B cell (primary cell): ENCODE results near the gene MRPS27. TPM values are rescaled to one million over a fixed set of nuclear protein-coding genes. Genes with fewer than 3 reads are reported as not detected.

Experiments
- ATAC-seq: fragments of 200-7000 bp; cut with Tn5 transposase; one replicate; pipeline ENCODE4 v1.10.0; 2021; ENCODE audit warnings: low read depth, mild to moderate bottlenecking, moderate number of reproducible peaks, moderate library complexity
- CTCF ChIA-PET: fragments of 350-600 bp; sonication (Branson Sonifier 250); formaldehyde crosslinking; loops from one replicate; lab custom pipeline; 2021; ENCODE audit warnings: antibody characterized with exemption, inconsistent platforms; lab: Charles Lee
- POLR2A ChIA-PET: fragments of 350-600 bp; sonication (Branson Sonifier 250); formaldehyde crosslinking; loops from one replicate; lab custom pipeline; 2021; ENCODE audit warnings: antibody characterized with exemption; lab: Charles Lee
- DNase-seq: peaks from one replicate; pipeline ENCODE4 v3.0.0; 2013
- H2AFZ ChIP-seq: 2 replicates; pipeline ENCODE4 v1.6.1; 2012; ENCODE audit warnings: mild to moderate bottlenecking, low read depth, low read length; ENCODE audit not compliant: insufficient read depth, poor library complexity, severe bottlenecking
- H3K27ac ChIP-seq, 2 donors: 1 replicate in 1 of 2; 2 replicates in 1 of 2; pipeline ENCODE4 v1.5.1; 2012 to 2013; ENCODE audit warnings: low read length in 2 of 2, mild to moderate bottlenecking in 2 of 2, moderate library complexity in 1 of 2
- H3K27me3 ChIP-seq, 4 experiments: fragments of 200-600 bp in 1 of 4; sonication (generic) in 1 of 4; replicated peaks in 1 of 4; 1 replicate in 2 of 4; 2 replicates in 2 of 4; pipeline versions ENCODE4 v1.6.1 to v1.7.0; 2013 to 2016; ENCODE audit warnings: low read length in 3 of 4, mild to moderate bottlenecking in 2 of 4, mixed read lengths in 1 of 4, moderate library complexity in 1 of 4; ENCODE audit not compliant: insufficient read depth in 4 of 4, control insufficient read depth in 3 of 4; ENCODE audit errors: control extremely low read depth in 1 of 4
- H3K36me3 ChIP-seq, 2 experiments: replicated peaks in 1 of 2; 1 replicate in 1 of 2; 2 replicates in 1 of 2; pipeline versions ENCODE4 v1.6.1 to v1.7.1; 2013; ENCODE audit warnings: low read length in 1 of 2; ENCODE audit not compliant: insufficient read depth in 2 of 2, control insufficient read depth in 1 of 2; ENCODE audit errors: control extremely low read depth in 1 of 2, extremely low read depth in 1 of 2
- H3K4me1 ChIP-seq, 2 donors: fragments of 200-600 bp in 1 of 2; sonication (generic) in 1 of 2; 1 replicate in 1 of 2; 2 replicates in 1 of 2; pipeline versions ENCODE4 v1.5.1 to v1.6.1; 2013 to 2017; ENCODE audit warnings: low read length in 2 of 2; ENCODE audit not compliant: control insufficient read depth in 2 of 2, insufficient read depth in 2 of 2
- H3K4me2 ChIP-seq: replicated peaks from 2 replicates; pipeline ENCODE3; 2012; ENCODE audit warnings: mild to moderate bottlenecking, low read depth, low read length; ENCODE audit not compliant: poor library complexity, severe bottlenecking
- H3K4me3 ChIP-seq, 5 experiments: fragments of 200-600 bp in 1 of 5; sonication (generic) in 1 of 5; 1 replicate in 3 of 5; 2 replicates in 2 of 5; pipeline versions ENCODE4 v1.5.1 to v1.7.0; 2011 to 2016; ENCODE audit warnings: low read length in 4 of 5, mild to moderate bottlenecking in 4 of 5, low read depth in 2 of 5, control low read depth in 1 of 5, moderate library complexity in 1 of 5; ENCODE audit not compliant: insufficient read depth in 1 of 5; ENCODE audit errors: control extremely low read depth in 1 of 5, extremely low read depth in 1 of 5
- H3K79me2 ChIP-seq: fragments of 200-600 bp; sonication (generic); one replicate; pipeline ENCODE4 v1.6.0; 2016; ENCODE audit warnings: low read length; ENCODE audit not compliant: control insufficient read depth, insufficient read depth
- H3K9ac ChIP-seq: fragments of 200-600 bp; sonication (generic); 2 replicates; pipeline ENCODE4 v1.6.1; 2017; ENCODE audit warnings: mild to moderate bottlenecking, low read length, moderate library complexity
- H3K9me3 ChIP-seq, 3 donors: one replicate each; pipeline versions ENCODE4 v1.6.1 to v1.7.1; 2013; ENCODE audit warnings: low read length in 2 of 3; ENCODE audit not compliant: control insufficient read depth in 2 of 3, insufficient read depth in 1 of 3; ENCODE audit errors: control extremely low read depth in 1 of 3
- H4K20me1 ChIP-seq: 2 replicates; pipeline ENCODE4 v1.6.0; 2012; ENCODE audit warnings: mild to moderate bottlenecking, low read length; ENCODE audit not compliant: insufficient read depth, control insufficient read depth, poor library complexity, severe bottlenecking
- H3K27ac Mint-ChIP-seq: one replicate; pipeline ENCODE4 v1.8.0; 2021; ENCODE audit warnings: mixed read lengths
- H3K27me3 Mint-ChIP-seq: one replicate; pipeline ENCODE4 v1.8.0; 2021; ENCODE audit warnings: mixed read lengths
- H3K4me1 Mint-ChIP-seq: one replicate; pipeline ENCODE4 v1.8.0; 2021; ENCODE audit warnings: mixed read lengths
- H3K4me3 Mint-ChIP-seq: one replicate; pipeline ENCODE4 v1.8.0; 2021; ENCODE audit warnings: mixed read lengths
- H3K9me3 Mint-ChIP-seq: one replicate; pipeline ENCODE4 v1.8.0; 2022; ENCODE audit warnings: mixed read lengths; ENCODE audit not compliant: insufficient read depth
- CTCF ChIP-seq: fragments of 200-600 bp; IDR thresholded peaks from one replicate; pipeline ENCODE4 v1.8.0; 2022; ENCODE audit warnings: antibody characterized with exemption, mild to moderate bottlenecking
- EZH2 ChIP-seq: IDR thresholded peaks from 2 replicates; pipeline ENCODE4 v1.6.1; 2012; ENCODE audit warnings: borderline replicate concordance, low read depth, mild to moderate bottlenecking, moderate library complexity, low read length; ENCODE audit not compliant: insufficient read depth, poor library complexity, severe bottlenecking
- WGBS: methylation state at CpG from one replicate; pipeline ENCODE4 v1.1.5; 2013; ENCODE audit warnings: missing lambda C conversion rate; ENCODE audit not compliant: insufficient coverage; 5-methylcytosine and 5-hydroxymethylcytosine counted together
- intact Hi-C: fragments of 100-400 bp; cut with micrococcal nuclease; formaldehyde crosslinking; loops from one replicate; pipeline ENCODE4 v1.10.0; 2022
- polyA plus RNA-seq: library from polyadenylated mRNA; depleted of rRNA; stranded (reverse); fragments of >200 nt; gene quantifications from 2 replicates; pipeline ENCODE4 v1.2.3, GENCODE V29; 2012
- total RNA-seq, 2 donors: library from RNA; stranded (reverse); fragments of 120-200 nt in 1 of 2; gene quantifications; 1 replicate in 1 of 2; 2 replicates in 1 of 2; pipeline versions ENCODE4 v1.2.3 to v1.2.4, GENCODE V29; 2013 to 2022

MRPS27 gene
- total and polyA plus RNA-seq, 2 donors (not counting 1 experiment from before 2014, with no cell fraction given), result 33.4 to 58.3 TPM

GRCh38 chr5:72337159-72337558 lies 17.1 kb upstream of the MRPS27 start:
- Histone ChIP-seq H3K36me3 (peaks cover 2 to 25% of the 10 kb centered on the region in 2 experiments), H3K27ac (no peak overlapping the region), H3K79me2 (no peaks in the 10 kb centered on the region), H3K27me3 (no peaks in the 10 kb centered on the region), H3K9ac (no peak overlapping the region), H3K9me3 (no peaks in the 10 kb centered on the region), H4K20me1 (no peaks in the 10 kb centered on the region), H3K4me2 (no peak overlapping the region), H3K4me3 (no peak overlapping the region), H2AFZ (no peak overlapping the region), H3K4me1 (no peaks in the 10 kb centered on the region)
- intact Hi-C loops, result no loop called here
- DNase-seq (no peak), ATAC-seq (no peak)
- no peaks in the 10 kb centered on the region for H3K27me3 Mint-ChIP-seq
- WGBS, result 100% methylated on average over 1 of the region's 1 CpG
- ChIA-PET CTCF (no interaction called here), POLR2A (no interaction called here)
- TF ChIP-seq CTCF (no peak), EZH2 (no peak)
- H3K9me3 Mint-ChIP-seq, result no peaks in the 10 kb centered on the region
- H3K27ac Mint-ChIP-seq, result no peak overlapping the region
- H3K4me1 Mint-ChIP-seq, result no peaks in the 10 kb centered on the region
- no peak overlapping the region for H3K4me3 Mint-ChIP-seq

- DNase-seq (no peak), ATAC-seq (no peak)
- intact Hi-C loops, result no loop called here
- POLR2A ChIA-PET, result no interaction called here
- H4K20me1 ChIP-seq, result no peaks in the 10 kb centered on the region
- CTCF ChIA-PET, result no interaction called here
- Mint-ChIP-seq H3K4me1 (no peaks in the 10 kb centered on the region), H3K27ac (no peak overlapping the region), H3K27me3 (no peaks in the 10 kb centered on the region), H3K4me3 (no peak overlapping the region), H3K9me3 (no peaks in the 10 kb centered on the region)
- H3K4me3 ChIP-seq, result no peak overlapping the region
- no peak overlapping the region for H3K27ac ChIP-seq
- H3K9ac ChIP-seq, result no peak overlapping the region
- H2AFZ ChIP-seq, result no peak overlapping the region
- H3K9me3 ChIP-seq, result no peaks in the 10 kb centered on the region
- no CpG with 5 or more reads among the region's 1 CpG for WGBS
- TF ChIP-seq CTCF (no peak), EZH2 (no peak)
- no peak overlapping the region for H3K4me2 ChIP-seq
- H3K4me1 ChIP-seq, result no peaks in the 10 kb centered on the region
- peaks cover 0 to 24% of the 10 kb centered on the region in 2 experiments for H3K36me3 ChIP-seq
- no peaks in the 10 kb centered on the region for H3K27me3 ChIP-seq
- H3K79me2 ChIP-seq, result no peaks in the 10 kb centered on the region
Observed at GRCh38 chr5:72330712-72331111, 10.7 kb upstream of the MRPS27 start.
